HG03565 (cell line): Measurements from ENCODE around the gene WNT11.

Experiments
- ATAC-seq: cut with Tn5 transposase; IDR thresholded peaks from one replicate; pipeline ENCODE4 v1.9.1; 2021; ENCODE audit warnings: mild to moderate bottlenecking, moderate library complexity; ENCODE audit not compliant: unreplicated experiment

The WNT11 gene

GRCh38 chr11:76238551-76238950 lies 32.2 kb upstream of the WNT11 start:
- ATAC-seq, result no peak

GRCh38 chr11:76237914-76238313 lies 31.6 kb upstream of the WNT11 start:
- no peak for ATAC-seq

DNA sequence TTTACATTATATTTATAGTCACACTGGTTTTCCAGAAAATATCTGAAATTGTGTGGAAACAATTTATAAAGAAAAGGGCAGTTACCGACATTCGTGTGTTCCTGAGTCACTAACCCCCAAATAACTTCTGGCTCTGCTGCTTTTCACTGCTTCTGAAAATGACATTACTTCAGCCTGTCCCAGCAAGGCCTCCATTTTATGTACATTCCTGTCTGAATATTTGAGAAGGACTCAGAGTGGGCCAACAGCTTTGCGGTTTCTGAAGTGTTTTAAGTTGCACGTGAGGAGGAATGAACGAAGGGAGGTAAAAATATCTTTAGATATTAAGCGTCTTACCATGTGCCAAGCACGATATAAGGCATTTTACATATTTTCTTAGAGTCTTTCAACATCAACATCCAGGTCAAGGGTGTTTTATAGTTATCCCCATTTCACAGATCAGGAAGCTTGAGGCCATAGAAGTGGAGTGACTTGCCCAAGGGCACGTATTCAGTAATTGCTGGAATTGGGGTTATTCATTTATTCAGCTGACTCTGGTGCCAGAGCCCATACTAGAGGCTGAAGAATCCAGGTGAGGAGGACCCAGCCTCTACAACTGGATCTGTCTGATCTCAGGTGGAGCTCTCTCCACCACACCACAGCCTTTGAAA lies 30.8 kb upstream of the WNT11 start:
- no peak for ATAC-seq

DNA sequence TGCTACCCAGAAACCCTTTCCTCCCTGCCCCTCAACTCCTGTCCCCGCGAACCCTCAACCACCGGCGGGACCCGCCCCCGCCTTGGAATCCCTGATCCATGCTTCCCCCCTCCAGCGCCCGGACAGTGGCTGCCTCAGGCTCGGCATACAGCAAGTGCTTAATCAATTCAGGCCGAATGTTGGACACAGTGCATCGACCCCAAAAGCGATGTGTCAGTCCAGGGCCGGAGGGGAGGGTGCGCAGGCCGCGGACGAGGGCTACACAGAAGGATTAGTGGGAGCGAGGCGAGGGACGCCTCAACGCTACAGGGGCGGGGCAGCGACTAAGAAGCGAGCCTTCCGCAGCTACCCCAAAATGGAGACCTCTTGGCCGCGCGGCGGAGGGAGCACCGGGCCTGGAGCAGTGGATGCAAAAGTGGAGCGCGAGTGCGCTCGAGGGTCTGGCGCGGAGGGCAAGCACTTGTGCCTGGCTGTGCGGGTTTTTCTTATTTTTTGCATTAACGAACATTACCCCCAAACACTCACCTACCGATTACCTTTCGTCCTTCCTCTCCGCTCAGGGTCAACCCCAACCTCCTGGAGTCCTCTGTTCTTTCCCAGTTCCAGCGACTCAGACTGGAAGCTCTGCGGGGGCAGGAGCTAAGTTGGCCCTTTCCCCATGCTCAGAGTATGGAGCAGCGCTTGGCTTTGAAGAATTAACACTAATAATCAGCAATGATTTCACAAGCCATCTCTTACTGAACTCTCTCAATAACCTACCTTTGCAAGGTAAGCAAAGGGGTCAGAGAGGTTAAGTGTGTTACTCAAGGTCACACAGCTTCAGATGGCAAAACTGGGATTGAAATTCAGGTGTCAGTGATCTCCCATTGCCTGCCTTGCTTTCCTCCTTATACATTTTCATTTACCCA lies 30.0 kb upstream of the WNT11 start:
- no peak for ATAC-seq

DNA sequence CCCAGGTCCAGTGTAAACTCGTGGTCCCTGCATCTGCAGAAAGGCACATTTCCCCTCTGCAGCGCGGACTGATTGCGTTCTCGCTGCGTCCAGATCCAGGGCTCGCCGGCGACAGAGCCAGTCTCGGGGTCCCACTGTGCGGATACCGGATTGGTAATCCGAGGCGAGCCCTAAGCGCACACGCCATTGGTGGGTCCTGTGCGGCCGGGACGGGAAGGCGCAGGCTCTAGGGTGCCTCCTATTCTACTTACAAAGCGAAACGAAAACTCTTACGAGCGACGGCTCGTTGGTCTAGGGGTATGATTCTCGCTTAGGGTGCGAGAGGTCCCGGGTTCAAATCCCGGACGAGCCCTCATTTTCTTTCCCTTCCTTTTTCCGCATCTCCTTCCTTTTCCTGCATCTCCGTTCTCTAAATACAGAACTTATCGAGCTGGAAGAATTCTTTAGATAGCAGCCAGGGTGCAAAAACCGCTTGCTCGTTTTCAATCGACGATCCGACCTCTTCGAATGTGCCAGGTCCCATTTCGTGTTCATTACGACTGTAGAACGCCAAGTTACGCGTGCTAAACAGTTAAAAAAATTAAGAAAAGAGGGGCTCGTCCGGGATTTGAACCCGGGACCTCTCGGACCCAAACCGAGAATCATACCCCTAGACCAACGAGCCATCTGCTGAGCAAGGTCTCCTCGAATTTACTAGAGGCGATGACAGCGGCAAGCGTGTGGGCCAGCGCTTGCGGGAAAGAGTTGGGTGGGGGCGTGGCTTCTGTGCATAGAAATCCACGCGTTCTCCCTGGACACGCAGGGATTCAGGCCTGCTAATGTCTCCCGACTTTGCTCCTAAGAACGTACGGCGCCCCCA lies 29.2 kb upstream of the WNT11 start:
- peak; percentile 58 for ATAC-seq

GRCh38 chr11:76234416-76235232 lies 28.3 kb upstream of the WNT11 start:
- ATAC-seq, result peak; percentile 2

DNA sequence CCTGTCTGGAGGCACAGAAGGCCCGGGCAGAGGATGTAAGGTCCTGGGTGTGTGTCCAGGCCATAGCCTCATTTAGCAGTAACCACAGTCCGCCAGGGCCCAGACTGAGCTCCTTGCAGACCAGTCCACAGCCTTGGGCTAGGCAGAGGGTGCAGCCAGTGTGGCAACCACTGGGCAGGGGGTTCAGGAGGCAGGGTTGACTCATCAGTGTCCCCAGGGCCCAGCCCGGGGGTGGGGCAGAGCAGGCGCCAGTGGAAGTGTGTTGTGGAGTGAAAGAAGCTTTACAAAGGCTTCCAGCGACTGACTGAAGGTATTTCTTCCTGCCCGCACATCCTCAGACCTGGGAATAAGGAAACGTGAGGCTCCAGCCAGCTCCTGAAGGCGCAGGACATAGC lies 27.7 kb upstream of the WNT11 start:
- no peak for ATAC-seq

- ATAC-seq, result no peak
Observed at GRCh38 chr11:76233196-76233921, 27.1 kb upstream of the WNT11 start.

DNA sequence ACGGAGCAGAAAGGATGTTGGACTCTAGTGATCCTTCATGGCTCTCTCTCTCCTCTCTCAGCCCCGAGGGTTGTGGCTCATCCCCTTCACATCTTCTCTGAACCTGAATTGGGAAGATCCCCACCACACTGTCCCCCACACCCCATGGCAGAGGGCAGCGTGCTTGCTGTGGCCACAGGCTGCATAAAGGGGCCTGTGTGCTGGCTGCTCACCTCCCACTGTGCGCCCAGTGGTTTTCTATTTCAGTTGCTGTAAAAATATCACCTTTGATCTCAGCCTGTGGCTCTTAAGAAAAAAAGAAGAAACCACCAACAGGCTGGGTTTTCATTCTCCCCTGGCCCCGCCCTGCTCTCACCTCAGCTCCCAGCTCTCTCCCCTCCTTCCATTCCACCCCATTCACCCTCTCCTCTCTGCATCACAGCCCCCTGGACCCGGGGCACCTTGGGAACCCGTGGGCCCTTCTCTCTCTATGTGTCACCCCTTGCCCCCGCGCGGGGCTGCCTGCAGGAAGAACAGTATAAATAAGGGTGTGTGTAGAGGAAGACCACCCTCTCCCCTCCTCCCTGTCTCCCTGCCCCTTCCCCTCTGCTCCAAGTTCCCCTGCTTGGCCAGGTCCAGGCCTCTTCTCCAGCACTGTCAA lies 25.8 kb upstream of the WNT11 start:
- no peak for ATAC-seq

- no peak for ATAC-seq
Observed at GRCh38 chr11:76231121-76231738, 24.9 kb upstream of the WNT11 start.

GRCh38 chr11:76230392-76230791 lies 24.1 kb upstream of the WNT11 start:
- no peak for ATAC-seq

DNA sequence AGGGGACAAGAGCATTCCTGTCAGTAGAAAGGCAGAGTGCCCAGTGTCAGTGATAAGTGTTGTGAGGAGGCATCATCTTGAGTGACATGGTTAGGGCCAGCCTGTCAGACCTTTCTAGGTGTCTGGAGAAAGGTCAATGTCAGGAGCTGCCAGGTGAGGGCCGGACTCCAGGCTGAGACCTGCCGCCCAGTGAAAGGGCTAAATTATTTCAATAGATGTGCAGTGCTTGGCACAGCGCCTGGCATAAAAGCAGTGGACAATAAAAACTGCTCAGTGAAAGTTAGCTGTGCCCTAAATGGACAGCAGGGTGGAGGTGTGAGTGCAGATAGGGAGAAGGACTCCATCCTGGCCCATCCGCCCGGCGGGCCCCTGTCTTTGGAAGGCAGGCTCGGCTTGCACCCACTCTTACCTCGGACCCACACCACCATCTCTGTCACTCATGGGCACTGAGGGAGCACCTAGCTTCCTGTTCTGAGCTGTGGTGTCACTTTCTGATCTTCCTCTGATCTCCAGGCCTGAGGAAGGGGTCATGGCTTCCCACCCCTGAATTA lies 23.5 kb upstream of the WNT11 start:
- ATAC-seq, result no peak

DNA sequence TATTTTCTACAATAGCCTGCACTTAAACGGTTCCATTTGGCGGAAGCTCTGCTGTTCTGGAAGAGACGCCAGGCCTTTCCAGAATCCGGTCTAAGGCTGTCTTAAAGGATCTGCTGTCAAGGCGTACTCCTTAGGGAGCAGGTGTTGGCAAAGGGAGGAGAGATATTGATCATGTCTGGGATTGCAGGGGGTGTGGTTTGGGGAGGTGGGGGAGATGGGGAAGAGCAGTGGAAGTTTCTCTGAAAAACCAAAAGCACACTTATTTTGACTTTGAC lies 22.5 kb upstream of the WNT11 start:
- no peak for ATAC-seq

DNA sequence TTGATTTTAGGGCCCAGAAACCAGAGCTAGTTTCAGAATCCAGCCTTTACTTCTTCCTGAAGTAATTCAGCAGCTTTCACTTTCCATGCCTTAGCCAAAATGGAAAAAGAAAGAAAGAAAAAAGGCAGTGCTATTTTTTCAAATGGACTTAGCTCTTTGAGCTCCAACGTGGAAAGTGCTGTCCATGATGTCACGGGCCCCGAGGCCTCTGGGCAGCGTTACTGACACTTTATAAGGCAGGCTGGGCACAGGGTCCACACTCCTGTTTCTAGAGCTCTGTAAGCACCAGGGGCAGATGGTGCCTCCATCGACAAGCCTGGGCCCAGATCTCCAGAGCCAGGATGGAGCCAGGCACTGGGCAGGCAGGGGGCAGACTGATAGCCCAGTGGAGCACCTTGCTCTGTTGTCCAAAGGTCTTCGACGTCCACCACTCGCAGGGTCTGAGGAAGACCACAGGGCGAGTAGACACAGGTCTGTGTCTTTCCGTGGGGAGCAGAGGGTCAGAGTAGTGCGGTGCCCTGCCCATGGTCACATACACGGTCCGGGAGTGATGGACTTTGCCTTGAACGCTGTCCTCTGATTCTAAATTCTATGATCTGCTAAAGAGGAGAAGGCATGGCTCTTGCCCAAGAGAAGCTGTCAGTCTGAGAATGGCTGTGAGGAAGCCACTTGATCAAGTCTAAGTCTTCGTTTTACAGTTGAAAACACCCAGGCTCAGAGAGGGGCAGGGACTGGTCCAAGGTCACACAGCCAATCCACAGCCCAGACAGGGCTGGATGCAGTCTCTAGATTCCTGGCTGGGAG lies 22.0 kb upstream of the WNT11 start:
- no peak for ATAC-seq

DNA sequence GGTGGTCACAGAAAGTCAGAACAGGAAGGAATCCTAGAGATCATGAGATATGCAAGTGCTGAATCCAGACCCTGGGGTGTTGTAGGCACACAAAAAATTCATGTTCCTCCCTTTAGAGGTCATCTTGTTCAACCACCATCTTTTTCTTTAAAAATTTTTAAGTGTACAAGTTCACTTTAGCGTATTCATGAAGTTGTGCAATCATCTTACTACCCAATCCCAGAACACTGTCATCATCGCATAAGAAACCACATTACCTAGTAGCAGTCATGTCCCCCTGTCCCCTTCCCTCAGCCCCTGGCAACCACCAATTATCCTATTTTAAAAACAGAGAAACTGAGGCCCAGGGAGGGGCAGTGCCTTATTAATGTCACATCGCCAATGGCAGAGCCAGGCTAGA lies 20.3 kb upstream of the WNT11 start:
- ATAC-seq, result no peak

GRCh38 chr11:76225122-76225611 lies 18.9 kb upstream of the WNT11 start:
- ATAC-seq, result no peak

- no peak for ATAC-seq
Observed at GRCh38 chr11:76224461-76225121, 18.3 kb upstream of the WNT11 start.
